22Rv1 (cell line): ENCODE data around the gene QRICH2.

Experiments
- H3K27ac ChIP-seq: fragments of 450-650 bp; 2 replicates; pipeline ENCODE4 v1.5.1; 2017
- ZFX ChIP-seq: fragments of 450-650 bp; IDR thresholded peaks from 2 replicates; pipeline ENCODE4 v1.6.1; 2017; ENCODE audit warnings: antibody characterized with exemption, borderline replicate concordance
- TF ChIP-seq, protein P1 (sequence below): fragments of 450-650 bp; IDR thresholded peaks from 2 replicates; pipeline ENCODE4 v1.5.1; 2017; ENCODE audit warnings: mild to moderate bottlenecking

The QRICH2 gene

DNA sequence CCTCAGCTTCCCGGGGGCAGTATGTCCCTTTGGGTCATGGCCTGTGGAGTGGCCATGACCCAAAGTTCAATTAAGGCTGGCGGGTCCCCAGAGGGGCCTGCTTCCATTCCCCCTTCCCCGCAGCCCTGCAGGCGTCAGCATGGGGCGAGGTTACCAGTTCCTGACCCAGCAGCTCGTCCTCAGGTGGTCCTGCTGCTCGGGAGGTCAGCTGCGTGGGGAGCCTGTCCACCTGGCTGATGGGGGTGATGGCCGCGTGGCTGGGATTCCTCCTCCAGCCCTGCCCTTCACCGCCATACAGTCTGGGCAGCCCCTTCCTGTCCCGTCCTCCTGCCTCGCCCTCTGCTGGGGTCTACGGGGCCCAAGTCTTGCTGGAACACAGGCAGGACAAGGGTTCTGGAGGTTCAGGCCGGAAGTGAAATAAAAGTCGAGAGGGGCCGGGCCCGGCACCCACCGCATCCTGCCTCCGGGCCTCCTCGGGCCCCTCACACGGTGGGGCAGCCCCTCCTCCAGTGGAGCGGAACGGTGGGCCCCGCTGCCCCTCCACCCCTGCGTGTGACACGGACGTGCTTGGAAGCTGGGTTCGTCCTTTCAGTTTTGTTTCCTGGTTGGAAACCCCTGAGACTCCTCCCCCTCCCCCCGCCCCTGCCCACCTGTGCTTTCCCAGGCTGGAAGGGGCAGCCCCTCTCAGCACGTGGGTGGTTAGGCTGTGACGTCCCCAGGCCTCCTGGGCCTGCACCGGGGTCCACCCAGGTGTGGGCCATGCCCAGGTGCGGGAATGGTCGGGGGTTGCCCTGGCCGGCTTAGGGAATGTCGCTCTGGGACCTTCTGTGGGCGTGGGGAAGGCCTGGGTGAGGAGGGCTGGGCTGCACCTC is 36.2 kb downstream of the QRICH2 start:
- H3K27ac ChIP-seq, result no peak overlapping the region
- TF ChIP-seq, protein P1, sequence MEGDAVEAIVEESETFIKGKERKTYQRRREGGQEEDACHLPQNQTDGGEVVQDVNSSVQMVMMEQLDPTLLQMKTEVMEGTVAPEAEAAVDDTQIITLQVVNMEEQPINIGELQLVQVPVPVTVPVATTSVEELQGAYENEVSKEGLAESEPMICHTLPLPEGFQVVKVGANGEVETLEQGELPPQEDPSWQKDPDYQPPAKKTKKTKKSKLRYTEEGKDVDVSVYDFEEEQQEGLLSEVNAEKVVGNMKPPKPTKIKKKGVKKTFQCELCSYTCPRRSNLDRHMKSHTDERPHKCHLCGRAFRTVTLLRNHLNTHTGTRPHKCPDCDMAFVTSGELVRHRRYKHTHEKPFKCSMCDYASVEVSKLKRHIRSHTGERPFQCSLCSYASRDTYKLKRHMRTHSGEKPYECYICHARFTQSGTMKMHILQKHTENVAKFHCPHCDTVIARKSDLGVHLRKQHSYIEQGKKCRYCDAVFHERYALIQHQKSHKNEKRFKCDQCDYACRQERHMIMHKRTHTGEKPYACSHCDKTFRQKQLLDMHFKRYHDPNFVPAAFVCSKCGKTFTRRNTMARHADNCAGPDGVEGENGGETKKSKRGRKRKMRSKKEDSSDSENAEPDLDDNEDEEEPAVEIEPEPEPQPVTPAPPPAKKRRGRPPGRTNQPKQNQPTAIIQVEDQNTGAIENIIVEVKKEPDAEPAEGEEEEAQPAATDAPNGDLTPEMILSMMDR, result no peak
- no peak for TF ChIP-seq ZFX

DNA sequence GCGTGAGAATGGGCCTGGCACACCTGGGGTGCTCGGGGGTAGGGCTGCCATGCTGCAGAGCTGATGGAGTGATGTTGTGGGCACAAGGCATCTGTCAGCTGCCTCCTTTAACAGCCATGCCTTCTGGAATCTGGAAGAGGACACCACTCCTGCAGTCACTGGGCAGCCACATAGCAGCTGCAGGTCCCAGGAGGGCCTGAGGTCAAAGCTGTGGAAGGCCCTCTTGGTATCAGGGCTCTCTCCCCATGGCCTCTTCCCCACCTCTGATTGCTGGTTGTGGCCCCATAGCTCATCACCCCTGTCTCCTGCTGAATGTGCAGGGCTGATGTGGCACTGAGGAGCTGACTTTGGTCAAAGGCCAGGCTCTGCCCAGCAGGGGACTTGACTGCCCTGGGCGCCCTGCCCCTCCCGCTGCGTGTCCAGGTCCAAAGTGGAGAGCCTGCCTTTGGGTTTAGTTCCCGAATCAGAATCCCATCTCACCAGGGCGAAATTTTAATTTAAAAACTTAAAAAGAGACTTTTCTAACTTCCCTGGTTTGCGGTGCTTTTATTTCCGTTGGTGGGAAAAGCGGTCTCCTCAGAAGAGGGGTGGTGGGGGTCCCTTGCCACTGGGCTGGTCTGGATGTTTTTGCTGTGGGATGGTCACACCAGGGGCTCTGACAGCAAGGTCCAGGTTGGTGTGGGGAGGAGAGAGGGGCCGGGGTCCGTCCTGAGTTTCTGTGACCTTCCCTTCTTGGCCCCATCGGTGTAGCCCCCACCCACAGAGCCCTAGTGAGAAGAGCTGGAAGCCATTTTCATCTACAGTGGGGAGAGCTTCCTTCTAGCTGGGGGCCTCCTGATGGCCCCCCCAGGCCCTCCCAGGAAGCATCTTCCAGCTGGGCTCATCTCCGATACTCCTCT is 37.1 kb downstream of the QRICH2 start:
- H3K27ac ChIP-seq, result no peak overlapping the region
- TF ChIP-seq, protein P1, result no peak
- no peak for TF ChIP-seq ZFX

DNA sequence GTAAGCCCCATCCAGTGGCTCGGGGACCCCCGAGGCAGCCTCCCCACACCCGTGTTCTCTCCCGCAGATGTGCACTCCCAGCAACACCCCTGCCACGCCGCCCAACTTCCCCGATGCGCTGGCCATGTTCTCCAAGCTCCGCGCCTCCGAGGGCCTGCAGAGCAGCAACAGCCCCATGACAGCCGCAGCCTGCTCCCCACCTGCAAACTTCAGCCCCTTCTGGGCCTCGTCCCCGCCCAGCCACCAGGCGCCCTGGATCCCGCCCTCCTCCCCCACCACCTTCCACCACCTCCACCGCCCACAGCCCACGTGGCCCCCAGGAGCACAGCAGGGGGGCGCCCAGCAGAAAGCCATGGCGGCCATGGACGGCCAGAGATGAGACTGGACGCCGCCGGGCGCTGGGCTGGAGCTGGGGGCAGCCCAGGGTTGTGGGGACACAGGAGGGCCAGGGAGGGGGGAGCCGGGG is 37.9 kb downstream of the QRICH2 start:
- H3K27ac ChIP-seq, result 0 out of 2 replicates have a peak overlapping the region, but pooled peaks have one; percentile 5
- TF ChIP-seq ZFX, result no peak
- TF ChIP-seq, protein P1, result no peak

DNA sequence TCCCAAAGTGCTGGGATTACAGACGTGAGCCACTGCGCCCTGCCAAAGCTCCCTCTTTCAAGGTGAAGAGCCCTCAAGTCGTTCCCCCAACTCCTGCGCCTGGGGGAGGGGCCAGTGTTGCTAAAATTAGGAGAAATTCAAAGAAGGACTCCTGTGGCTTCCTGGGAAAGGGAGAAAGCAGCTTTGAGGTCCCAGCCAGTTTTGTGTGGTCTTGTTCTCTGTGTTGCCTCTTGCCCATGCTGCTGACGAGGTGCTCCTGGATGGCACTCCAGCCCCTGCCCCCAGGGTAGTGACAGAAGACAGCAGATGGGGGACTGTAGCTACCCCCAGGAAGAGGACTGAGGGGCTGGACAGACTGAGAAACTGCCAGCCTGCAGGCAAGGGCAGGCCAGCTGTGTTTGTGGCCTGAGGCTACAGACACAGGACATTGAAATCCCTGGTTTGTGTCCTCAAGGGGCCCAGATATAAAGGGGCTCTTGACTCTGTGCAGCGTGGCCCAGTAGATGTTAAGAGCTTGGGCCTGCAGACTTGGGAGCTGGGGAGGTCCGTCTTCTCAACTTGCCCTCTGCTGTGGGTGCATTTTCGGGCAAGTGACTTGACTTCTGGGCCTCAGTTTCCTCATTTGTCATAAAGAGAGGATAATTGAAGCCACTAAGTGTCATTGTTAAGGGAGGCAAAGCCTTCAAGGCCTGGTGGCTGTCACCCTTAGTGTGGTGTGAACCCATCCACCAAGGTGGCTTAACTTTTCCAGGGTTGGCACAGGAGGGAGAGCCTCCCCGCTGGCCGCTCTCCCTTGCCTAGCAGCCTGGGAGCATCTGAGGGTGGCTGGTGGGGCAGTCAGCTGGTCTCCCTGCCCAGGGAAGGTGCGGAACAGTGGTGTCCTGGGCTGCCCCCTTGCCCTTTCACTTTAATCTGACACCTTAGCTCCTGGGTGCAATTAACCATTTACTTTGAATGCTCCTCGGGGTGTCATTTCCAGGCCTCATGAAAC is 38.8 kb downstream of the QRICH2 start:
- peak overlapping the region; percentile 5; the same call in 1 of the 2 replicates for H3K27ac ChIP-seq
- TF ChIP-seq ZFX, result no peak
- TF ChIP-seq, protein P1, result no peak

DNA sequence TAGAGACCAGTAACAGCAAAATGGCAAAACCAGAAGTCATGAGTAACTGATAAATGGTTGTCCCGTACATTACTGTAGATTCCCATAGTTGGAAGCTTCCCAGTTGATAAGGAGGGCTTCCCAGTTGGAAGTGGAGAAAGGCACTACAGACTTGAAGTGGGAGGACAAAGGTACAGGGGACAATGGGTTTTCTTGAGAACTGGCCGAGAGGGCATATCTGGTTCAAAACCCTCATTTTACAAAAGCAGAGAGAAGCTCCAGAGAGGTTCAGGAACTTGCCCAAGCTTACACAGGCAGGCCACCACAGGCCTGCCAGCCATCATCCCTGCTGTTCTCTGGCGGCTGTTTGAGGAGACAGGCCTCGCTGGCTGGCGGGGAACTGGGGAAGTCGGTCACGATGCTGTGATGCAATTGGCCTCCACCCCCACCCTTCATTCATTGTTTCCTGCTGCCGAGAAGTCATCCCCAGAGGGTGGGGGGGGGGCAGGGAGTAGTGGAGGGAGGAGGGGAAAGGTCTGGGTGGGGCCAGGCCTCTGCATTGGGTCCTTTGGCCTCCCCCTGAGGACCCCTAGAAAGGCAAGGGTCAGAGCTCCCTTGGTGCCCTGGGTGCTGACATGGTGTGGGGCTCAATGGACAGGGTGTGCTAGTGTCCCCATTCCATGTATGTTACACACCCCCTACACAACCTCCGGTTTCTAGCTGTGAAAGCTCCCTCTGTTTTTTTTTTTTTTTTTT is 39.9 kb downstream of the QRICH2 start:
- TF ChIP-seq, protein P1, result no peak
- no peak for TF ChIP-seq ZFX
- peak overlapping the region; percentile 5; the same call in 1 of the 2 replicates for H3K27ac ChIP-seq

DNA sequence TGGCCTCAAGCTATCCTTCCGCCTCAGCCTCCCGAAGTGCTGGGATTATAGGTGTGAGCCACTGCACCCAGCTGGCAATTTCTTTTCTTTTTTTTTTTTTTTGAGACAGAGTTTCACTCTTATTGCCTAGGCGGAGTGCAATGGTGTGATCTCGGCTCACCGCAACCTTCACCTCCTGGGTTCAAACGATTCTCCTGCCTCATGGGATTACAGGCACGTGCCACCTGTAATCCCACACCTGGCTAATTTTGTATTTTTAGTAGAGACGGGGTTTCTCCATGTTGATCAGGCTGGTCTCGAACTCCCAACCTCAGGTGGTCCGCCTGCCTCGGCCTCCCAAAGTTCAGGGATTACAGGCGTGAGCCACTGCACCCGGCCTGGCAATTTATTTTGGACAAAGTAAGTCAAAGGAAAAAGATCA is 40.5 kb downstream of the QRICH2 start:
- peak overlapping the region; percentile 94 for H3K27ac ChIP-seq
